HG02981 (cell line): ENCODE results near the gene PARD3B.

Source experiments
- ATAC-seq: cut with Tn5 transposase; IDR thresholded peaks from one replicate; pipeline ENCODE4 v1.9.1; 2021; ENCODE audit warnings: mild to moderate bottlenecking, moderate library complexity; ENCODE audit not compliant: unreplicated experiment

PARD3B gene

DNA sequence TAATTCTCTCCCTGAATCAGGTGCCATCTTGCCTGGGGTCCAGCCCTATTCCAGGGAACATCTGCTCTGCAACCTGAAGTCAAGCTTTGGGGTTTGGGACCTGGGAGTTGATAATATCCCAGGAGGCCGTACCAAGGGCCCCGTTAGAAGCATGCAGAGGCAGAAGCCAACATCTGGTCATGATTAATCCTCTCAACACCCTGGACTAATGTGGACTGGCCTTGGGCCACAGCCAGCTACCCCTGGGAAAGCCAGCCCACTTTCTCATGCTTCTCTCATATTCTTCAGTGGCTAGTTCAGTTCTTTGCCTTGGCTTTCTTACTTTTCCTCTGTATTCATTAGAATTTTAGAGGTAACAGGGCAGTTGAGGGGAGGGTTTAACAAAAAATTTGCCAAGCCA is 621.5 kb downstream of the PARD3B start:
- ATAC-seq = no peak

- ATAC-seq = no peak
Observed at GRCh38 chr2:205169012-205169411, 623.7 kb downstream of the PARD3B start.

DNA sequence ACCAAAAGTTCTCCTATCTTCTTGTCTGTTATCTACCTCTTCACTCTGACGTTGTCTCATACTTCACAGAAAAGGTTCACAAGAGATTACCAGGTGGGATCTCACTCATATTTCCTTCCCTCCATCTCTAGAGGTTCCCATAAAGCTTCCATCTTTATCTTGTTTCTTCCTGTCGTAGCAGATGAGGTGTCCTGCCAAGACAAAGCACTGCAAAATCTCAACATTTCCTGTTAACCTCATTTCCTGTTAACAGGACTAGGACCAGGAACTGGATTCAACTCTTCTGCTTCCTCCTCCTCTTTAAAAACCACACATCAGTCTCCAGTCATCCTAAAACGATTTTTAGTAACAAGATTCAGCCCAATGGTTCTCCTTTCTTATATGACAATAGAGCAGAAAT is 624.2 kb downstream of the PARD3B start:
- no peak for ATAC-seq

GRCh38 chr2:205170399-205170798 is 625.1 kb downstream of the PARD3B start:
- no peak for ATAC-seq

GRCh38 chr2:205171261-205171940 is 626.1 kb downstream of the PARD3B start:
- no peak for ATAC-seq

GRCh38 chr2:205175831-205176230 is 630.6 kb downstream of the PARD3B start:
- no peak for ATAC-seq

GRCh38 chr2:205176546-205176945 is 631.3 kb downstream of the PARD3B start:
- ATAC-seq = no peak

DNA sequence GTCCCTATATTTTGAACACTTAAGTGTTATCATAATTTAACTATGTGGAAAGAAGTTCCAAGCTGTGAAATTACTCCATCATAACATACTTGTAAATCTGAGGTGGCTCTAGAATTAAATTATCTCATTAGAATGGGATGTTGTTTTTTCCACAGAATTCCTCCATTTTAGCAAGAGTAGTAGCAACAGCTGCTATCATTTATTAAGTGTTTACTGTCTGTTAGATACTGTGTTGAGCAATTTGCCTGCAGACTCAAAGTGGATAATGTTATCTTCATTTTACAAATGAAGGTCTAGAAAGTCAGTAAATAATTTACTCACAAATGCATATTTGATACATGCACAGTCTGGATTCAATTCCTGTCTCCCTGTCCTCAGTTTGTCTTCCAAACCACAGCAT is 632.3 kb downstream of the PARD3B start:
- no peak for ATAC-seq

- ATAC-seq = no peak
Observed at GRCh38 chr2:205180730-205181129, 635.5 kb downstream of the PARD3B start.

DNA sequence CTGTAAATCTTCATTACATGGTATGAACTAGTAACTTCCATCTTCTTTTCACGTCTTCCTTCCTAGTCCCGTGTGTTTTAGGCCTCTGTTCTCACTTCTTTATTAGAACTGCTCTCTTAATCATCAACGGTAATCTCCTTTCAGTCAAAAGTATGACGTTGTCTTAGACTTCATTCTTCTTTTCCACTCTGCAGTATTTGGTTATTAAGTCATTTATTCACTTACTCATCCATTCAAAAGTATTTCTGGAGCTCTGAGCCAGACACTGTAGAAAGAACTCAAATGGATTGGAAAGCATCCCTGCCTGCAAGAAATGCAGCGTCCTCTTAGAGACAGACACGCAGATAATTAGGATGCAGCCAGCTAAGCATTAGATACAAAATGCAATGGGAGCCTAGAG is 642.5 kb downstream of the PARD3B start:
- ATAC-seq = no peak

GRCh38 chr2:205188239-205189138 is 643.2 kb downstream of the PARD3B start:
- ATAC-seq = no peak

- no peak for ATAC-seq
Observed at GRCh38 chr2:205189301-205189700, 644.0 kb downstream of the PARD3B start.

GRCh38 chr2:205190528-205190927 is 645.3 kb downstream of the PARD3B start:
- no peak for ATAC-seq

- no peak for ATAC-seq
Observed at GRCh38 chr2:205193125-205193835, 648.0 kb downstream of the PARD3B start.

GRCh38 chr2:205193836-205194228 is 648.6 kb downstream of the PARD3B start:
- ATAC-seq = no peak

GRCh38 chr2:205197468-205198139 is 652.3 kb downstream of the PARD3B start:
- ATAC-seq = no peak

DNA sequence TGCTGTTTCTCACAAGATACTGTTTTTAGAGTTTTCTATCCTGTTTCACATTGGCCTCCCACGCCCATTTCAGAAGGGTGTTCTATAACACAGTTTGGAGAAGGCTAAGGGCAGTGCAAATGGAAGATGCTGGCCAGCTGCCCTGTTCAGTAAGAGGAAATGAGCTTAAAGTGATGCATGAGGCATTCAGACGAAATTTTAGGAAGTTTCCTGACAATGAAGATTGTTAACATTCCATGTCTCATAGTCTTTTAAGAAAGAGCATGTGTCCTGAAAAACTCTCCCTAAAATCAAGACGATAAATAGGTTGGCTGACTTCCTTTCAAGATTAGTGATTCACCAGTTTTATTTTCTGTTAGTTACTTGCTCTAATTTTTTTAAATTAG is 652.9 kb downstream of the PARD3B start:
- ATAC-seq = no peak

GRCh38 chr2:205199165-205199850 is 654.0 kb downstream of the PARD3B start:
- no peak for ATAC-seq

DNA sequence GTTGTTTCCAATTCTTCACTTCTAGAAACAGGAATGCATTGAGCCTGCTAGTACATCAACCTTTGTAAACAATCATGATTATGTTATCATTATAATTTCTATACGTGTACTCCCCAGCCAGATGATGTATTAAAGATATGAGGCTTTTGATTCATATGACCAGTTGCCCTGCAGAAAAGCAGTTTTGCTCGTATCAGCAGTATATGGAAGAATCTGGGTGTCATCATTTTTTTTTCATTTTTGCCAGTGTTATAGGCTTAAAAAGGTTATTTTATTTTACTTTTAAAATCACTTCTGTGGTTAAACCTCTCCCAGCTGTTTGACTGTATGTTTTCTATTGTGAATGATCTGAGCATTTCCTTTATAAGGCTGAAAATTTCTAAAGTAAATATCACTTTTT is 665.2 kb downstream of the PARD3B start:
- no peak for ATAC-seq

GRCh38 chr2:205212357-205212756 is 667.1 kb downstream of the PARD3B start:
- no peak for ATAC-seq

DNA sequence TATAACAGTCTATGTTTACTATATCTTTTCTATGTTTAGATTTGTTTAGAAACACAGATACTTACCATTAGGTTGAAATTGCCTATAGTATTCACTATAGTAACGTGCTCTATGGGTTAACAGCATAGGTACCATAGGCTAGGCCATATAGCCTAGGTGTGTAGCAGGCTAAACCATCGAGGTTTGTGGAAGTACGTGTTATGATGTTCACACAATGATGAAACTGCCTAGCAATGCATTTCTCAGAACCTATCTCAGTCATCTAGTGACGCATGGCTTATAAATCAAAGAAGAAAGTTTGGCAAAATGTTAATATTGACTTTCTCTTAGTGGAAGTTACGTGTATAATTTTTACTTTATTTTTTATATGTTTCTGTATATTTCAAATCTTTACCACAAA is 670.8 kb downstream of the PARD3B start:
- no peak for ATAC-seq
